ENCODE data around the gene NRG2.

GRCh38 chr5:140056880-140057279 lies 13.8 kb upstream of the NRG2 start:
- TF ChIP-seq CTCF (IDR thresholded peaks at IDR 0.05): no peak
- TF ChIP-seq POLR2A (IDR thresholded peaks at IDR 0.05): no peak

Measured in thyroid gland (tissue), 4 donors.